ENCODE data around the gene CD44. TPM values are rescaled to one million over a fixed set of nuclear protein-coding genes. Genes with fewer than 3 reads are reported as not detected.

The CD44 gene
- total RNA-seq, 1 donor from 2014 or later = 97.3 TPM

DNA sequence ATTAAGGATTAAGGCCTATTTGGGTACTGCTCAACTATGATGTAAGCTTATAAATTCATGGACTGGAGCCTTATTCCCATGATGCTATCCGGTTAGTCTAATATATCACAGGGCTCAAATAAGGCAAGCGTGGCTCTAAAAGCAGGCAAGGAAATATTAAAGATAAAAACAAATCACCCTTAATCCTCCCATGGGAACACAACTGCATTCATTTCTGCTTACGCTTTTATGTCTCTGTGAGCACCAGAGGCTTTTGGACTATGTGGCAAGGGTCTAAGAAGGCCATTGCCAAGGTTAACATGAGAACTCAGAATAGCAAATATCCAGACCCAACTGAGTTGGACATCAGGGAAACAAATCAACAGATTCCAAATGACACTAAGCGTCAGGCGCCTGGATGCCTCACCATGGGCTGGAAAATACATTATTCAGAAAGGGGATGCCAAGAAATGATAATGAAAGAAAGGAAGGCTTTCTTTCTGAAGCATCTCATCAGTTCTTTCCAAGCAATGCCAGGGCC, 142.3 kb downstream of the CD44 start:
- no peak for DNase-seq (ENCODE audit: extremely low read depth, low read depth, low spot score)

Other genes starting within 250 kb of the CD44 start
- gene APIP, start 222.8 kb upstream of the CD44 start, total RNA-seq = 14.0 and 18.7 TPM in 2 replicates
- gene PDHX, start 222.6 kb upstream of the CD44 start, total RNA-seq = 18.8 and 22.1 TPM in 2 replicates